ENCODE data around the gene RUSC1. TPM values are rescaled to one million over a fixed set of nuclear protein-coding genes. Genes with fewer than 3 reads are reported as not detected.
A peak's percentile ranks its signal among the peaks of the same experiment; 100 is the strongest.

Gene RUSC1
- total RNA-seq, 1 donor from 2014 or later = 46.6 TPM

- DNase-seq = no peak
Observed at GRCh38 chr1:155295183-155295941, 25.3 kb upstream of the RUSC1 start.

- DNase-seq = no peak
Observed at GRCh38 chr1:155295942-155296267, 24.8 kb upstream of the RUSC1 start.

- no peak for DNase-seq
Observed at GRCh38 chr1:155296661-155297060, 24.0 kb upstream of the RUSC1 start.

- DNase-seq = no peak
Observed at GRCh38 chr1:155297384-155297783, 23.3 kb upstream of the RUSC1 start.

- no peak for DNase-seq
Observed at GRCh38 chr1:155300024-155300423, 20.7 kb upstream of the RUSC1 start.

DNA sequence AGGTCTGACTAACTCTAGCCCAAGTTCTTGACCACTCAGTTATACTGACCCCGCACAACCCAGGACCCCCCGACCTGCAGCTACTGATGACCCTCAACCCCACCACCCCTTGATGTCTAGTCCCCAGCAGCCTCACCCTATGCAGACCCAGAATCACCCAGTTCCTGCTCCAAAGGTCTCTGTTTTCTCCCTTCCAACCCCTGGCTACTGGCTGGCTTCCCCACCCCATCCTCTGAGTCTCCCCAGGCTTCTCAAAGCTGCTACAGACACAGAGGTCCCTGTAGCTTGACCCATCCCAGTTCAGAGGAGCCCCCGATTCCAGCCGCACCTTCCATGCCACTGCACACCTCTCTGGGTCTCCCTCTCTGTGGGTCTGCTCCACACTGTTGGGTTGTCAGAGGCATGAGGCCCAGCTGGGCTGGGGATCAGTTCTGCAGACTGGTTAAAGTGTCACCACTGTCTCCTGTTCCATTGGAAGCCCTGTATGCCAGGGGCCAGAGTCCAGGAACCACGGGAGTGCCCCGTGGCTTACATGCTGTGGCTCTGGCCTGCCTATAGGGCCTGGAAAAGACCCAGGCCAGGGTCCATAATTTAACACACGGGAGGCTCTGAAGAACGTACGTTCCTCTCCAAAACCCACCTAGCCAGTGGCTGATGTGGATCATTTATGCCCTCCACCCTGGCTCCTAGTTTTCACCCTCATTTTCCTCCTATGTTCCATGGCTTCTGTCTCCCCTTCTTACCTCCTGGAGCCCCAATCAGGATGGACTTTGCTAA is 20.0 kb upstream of the RUSC1 start:
- DNase-seq = no peak

- DNase-seq = no peak
Observed at GRCh38 chr1:155301342-155301841, 19.3 kb upstream of the RUSC1 start, which contains the start of gene PKLR. PKLR (minus strand) TSS chr1:155301438; CDS start chr1:155301395, 43 bp downstream.

DNA sequence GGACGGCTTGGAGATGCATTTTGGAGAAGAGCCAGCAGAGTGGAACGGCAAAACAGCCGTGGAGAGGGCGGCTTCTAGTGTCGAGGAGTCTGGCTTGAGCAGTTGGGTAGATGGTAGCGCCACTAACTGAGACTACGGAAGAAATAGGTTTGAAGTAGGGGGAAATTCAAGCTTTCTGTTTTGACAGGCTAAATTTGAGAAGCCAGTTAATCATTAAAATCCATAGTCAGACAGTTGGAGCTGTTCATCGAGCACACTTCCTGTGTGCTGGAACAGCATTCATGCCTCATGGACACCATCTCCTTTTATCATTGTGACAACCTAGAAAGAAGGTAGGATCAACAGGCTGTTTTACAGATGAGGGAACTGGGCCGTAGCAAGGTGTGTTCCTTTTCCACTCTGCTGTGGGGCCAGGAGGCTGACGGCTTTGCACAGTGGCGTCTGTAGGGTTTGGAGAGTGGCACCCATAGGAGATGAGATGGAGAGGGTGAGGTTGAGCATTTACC is 16.1 kb upstream of the RUSC1 start:
- DNase-seq = no peak

DNA sequence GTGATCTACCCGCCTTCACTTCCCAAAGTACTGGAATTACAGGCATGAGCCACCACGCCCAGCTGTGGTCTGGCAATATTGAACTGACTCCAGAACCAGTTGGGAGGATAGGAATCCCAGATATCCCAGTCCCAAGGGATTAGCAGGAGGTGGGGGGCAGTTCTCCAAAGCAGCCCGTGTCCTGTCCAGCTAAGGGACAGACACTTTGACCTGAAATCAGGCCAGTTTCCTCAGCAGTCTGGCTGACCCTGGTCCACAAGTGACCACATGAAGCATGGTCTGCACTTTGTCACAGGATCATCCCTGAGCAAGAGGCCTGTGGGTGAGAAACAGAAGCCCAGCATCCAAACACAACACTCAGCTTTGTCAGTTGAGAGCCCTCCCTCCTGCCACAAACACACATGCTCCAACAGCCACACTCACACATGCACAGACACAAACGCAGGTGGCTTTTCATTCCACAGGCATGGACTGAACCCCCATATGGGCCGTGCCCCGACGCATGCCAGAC is 14.8 kb upstream of the RUSC1 start:
- DNase-seq = no peak

DNA sequence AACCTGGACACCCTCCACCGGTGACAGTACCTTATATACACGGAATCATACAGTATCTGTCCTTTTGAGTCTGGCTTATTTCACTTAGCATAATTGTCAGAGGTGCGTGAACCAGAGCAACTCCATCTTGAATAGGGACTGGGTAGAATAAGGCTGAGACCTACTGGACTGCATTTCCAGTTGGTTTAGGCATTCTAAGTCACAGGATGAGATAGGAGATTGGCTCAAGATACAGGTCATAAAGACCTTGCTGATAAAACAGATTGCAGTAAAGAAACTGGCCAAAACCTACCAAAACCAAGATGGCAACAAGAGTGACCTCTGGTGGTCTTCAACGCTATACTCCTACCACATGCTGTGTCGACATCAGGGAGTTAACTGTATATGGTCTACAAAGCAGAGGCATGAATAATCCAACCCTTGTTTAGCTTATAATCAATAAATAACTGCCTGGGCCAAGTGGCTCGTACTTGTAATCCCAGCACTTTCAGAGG is 13.4 kb upstream of the RUSC1 start:
- no peak for DNase-seq

- DNase-seq = peak; percentile 99
Observed at GRCh38 chr1:155308493-155309422, 11.9 kb upstream of the RUSC1 start, which contains the start of gene FDPS. FDPS (plus strand) TSS chr1:155308866; CDS start chr1:155309790, 924 bp downstream.

- no peak for DNase-seq
Observed at GRCh38 chr1:155309423-155310021, 11.2 kb upstream of the RUSC1 start.

GRCh38 chr1:155313261-155313660 is 7.4 kb upstream of the RUSC1 start:
- DNase-seq = no peak

DNA sequence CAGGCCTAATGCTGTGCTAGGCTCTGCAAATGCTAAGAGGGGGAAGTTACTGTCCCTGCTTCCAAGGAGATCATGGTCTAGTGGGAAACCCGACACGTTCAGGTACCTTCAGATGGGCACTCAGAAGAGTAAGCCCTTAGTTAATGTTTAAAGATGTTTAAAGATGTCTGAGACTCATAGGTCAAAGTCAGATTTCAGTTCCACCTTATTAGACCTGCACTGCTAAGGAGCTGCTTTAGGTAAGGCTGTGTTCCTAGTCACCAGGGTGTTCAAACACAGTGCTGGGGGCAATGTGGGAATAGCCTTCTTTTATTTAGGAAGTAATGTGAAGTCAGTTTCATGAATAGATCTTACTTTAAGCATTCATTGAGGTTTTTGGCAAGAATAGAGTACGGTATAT is 3.8 kb upstream of the RUSC1 start:
- DNase-seq = no peak

- no peak for DNase-seq
Observed at GRCh38 chr1:155318082-155318481, 2.6 kb upstream of the RUSC1 start.

GRCh38 chr1:155319536-155319935 is 1.2 kb upstream of the RUSC1 start:
- no peak for DNase-seq

DNA sequence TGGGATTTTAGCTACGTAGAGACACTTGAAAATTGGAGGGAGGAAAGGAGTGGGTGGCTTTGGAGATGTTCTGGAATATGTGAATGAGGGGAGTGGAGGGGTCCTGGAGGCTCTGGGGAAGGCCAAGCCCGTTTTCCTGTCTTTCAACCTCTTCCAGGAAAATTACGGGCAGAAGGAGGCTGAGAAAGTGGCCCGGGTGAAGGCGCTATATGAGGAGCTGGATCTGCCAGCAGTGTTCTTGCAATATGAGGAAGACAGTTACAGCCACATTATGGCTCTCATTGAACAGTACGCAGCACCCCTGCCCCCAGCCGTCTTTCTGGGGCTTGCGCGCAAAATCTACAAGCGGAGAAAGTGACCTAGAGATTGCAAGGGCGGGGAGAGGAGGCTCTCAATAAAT is 442 bp upstream of the RUSC1 start:
- no peak for DNase-seq

GRCh38 chr1:155321639-155322503 is 1.2 kb downstream of the RUSC1 start:
- DNase-seq = no peak

DNA sequence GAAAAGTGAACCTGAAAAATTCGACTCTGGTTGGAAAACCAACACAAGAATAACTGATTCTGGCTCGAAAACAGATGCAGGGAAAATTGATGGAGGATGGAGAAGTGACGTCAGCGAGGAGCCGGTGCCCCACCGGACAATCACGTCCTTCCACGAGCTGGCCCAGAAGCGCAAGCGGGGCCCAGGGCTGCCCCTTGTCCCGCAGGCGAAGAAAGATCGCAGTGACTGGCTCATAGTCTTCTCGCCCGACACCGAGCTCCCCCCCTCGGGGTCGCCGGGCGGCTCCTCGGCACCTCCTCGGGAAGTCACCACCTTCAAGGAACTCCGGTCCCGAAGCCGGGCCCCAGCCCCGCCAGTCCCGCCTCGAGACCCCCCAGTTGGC is 1.9 kb downstream of the RUSC1 start:
- DNase-seq = no peak
